NCI-H1417 treated with DMSO at 0.1 percent for 48 hours (cell line): ENCODE results near the gene KRT13.

Experiments used
- DNase-seq: peaks from one replicate; lab custom pipeline; 2025; lab: John Stamatoyannopoulos, UW

KRT13 gene

DNA sequence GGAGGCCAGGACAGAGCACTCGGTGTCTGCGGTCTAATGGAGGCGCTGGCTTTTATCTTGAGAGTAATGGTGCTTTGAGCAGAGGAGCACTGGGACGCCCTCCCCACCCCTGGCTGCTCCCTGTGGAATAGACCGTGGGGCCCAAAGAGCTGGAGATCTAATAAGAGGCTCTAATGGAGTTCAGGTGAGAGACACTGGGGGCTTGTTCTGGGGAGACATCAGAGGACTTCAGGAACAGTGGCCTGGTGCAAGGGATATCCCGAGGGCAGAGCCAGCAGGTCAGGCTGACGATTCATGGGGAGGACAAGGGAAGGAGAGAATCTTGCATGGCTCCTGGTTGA lies 32.2 kb upstream of the KRT13 start:
- DNase-seq: no peak

GRCh38 chr17:41536741-41537613 lies 31.6 kb upstream of the KRT13 start:
- DNase-seq: no peak

DNA sequence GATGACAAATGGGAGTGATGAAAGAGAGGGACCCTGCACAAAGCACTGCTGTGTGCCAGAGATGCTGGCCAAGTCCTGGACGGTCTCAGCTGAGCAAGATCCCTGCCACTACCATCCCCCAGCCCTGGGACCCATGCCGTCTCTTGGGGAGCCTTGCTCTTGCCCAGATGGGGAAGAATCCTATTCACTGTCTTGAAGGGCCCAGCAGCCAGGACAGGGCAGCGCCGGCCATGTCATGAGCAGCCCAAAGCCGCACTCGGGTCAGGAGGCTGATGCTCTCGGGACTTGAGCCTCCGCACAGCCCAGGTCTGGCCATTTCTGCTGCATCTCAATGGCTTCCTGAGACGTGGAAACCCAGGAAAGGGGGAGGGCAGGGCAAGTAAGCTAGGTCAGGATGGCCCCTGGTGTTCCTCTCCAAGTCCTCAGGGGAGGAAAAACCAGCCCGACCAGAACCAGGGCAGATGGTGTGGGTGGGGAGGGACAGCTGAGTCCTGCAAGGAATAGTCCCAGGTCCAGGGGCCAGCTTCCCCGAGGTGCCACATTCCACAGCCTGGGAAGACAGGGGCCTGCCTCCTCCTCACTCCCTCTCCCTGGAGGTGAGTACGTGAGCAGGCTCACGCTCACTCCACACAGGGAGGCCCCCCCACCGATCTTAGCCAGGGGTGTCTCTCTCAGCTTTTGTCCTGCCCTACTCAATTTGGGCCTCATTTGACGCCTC lies 30.5 kb upstream of the KRT13 start:
- DNase-seq: no peak

DNA sequence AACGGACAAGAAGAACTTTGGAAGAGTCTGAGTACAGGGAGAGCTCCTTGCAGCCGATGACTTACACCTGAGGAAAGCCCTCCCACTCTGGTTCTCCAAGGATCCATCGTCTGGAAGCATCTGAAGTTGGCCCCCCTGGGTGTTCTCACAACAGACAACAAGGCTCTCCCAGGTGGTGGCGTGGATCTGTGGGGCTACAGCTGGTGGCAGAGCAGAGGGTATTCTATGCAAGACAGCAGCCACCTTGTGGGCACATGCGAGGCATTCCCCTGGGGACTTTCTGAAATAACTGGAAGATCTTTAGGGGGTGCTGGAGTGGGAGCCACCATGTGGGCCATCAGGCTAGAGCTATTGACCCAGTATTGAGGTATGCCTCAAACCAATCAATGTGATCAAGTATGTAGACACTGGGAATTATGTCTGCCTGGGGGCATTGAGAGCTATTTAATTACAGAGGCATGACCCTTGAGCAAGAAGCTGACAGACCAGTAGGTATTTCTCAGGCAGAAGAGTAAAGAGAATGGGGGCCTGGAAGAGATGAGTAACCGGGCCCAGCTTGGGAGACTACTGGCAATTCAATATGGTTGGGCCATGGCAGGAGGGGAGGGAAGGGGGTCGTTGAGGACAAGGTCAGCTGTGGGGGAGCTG lies 29.6 kb upstream of the KRT13 start:
- DNase-seq: no peak

- DNase-seq: no peak
These were observed 28.2 kb upstream of the KRT13 start for GRCh38 chr17:41533613-41534012.

DNA sequence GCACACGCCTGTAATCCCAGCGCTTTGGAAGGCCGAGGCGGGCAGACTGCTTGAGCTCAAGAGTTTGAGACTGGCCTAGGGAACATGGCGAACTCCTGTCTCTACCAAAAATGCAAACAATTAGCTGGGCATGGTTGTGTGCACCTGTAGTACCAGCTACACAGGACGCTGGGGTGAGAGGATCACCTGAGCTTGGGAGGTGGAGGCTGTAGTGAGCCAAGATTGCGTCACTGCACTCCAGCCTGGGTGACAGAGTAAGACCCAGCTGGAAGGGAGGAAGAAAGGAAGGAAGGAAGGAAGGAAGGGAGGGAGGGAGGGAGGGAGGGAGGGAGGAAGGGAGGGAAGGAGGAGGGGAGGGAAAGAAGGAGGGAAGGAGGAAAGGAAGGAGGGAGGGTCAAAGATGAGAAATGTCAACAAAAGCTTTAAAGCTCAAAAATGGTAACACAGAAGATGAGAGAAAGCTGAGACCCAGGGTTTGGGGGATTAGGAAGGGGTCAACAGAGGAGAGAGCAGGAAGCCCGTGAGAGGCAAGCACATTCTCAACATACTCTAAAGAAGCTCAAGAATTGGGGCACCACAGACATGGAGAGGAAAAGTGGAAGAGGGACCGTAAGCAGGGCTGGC lies 27.6 kb upstream of the KRT13 start:
- DNase-seq: no peak

DNA sequence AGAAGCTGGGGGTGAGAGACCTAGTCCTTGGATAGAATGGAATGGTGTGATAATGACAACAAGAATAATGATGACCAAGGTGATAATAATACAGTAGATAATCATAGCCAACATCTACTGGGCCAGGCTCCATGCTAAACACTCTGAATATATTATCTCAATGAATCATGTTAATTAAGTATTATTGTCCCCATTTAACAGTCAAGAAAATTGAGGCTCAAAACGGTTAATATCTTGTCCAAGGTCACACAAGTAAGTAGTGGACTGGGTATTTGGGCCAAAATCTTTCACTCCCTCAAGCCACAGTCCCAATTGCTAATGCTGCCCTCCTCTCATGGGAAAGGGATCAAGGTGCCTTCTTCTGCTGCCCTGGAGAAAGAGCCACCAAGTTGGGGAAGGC lies 26.6 kb upstream of the KRT13 start:
- DNase-seq: no peak

DNA sequence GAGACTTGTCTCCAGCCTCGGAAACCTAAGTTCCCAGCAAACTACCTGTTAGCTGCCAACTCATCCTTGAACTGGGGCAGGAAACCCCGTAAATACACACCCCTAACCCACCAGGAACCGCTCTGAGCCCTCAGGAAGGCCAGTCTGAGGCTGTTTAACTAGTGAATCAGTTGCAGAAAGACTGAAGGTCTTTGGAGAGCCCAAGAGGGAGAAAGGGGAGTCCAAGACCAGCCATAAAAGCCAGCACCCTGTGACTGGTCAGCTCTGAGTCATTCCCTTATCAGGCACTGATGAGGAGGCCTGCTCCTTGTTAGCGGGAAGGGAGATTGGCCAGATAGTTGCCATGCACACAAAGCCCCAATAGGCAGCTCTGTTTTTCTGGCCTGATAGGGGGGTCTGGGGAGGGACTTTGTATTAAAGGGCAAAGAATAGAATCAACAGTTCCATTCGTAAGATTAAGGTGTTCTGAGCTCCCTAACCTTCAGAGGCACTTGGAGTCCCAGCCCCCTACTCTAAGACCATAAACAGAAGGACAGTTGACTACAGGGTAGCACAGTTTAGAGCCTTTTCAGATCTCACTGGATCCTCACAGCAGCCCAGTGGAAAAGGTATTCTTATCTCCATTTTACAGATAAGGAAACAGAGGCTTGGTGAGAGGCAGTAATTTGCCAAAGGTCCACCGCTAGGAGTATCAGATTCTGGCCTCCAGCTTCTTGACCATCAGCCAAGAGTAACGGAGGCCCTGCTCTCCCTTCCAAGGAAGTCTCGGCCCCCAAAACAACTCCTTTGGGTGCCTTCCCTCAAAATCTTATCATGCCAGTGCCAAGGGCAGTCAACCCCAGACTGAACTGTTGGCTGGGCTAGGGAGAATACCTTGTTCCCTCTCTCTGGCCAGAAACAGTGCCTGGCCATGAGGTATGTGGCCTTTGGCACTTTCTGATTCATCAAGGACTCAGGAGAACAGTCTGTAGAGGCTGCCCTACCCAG lies 24.9 kb upstream of the KRT13 start:
- no peak for DNase-seq

DNA sequence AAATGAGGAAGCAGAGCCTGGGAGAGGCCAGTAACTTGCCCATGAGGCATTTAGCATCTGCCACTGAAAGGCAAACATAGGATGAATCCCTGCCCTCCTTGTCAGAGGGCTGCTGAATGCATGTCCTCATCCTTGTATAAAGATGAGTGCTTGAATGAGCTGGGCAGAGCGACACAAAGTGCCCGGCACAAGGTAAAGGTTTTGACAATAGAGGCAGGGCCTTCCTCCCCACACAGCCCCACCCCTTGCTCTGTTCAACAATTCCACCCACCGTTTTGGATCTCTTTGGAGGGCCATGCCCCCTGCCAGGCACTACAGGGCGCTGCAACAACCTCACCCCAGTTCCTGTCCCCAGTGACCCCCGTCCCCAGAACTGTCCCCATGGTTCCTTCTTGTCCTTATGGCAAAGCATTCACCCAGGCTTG lies 24.1 kb upstream of the KRT13 start:
- no peak for DNase-seq

DNA sequence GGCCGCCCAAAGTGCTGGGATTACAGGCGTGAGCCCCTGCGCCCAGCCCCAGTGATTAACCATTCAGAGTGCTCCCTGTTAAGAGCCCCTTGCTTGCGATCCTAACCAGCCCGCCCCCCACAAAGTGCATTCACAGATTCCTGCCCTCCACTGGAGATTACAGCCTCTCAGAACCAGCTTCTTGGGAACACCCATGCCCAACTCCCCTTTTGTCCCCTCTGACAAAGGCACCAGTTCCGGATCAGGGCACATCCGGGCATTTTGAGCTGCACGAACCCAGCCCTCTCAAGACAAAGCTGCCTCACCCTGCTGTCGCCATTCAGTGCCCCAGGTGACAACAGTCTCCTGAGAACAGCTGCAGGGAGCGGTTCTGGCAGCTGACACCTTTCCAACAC lies 23.5 kb upstream of the KRT13 start:
- no peak for DNase-seq

DNA sequence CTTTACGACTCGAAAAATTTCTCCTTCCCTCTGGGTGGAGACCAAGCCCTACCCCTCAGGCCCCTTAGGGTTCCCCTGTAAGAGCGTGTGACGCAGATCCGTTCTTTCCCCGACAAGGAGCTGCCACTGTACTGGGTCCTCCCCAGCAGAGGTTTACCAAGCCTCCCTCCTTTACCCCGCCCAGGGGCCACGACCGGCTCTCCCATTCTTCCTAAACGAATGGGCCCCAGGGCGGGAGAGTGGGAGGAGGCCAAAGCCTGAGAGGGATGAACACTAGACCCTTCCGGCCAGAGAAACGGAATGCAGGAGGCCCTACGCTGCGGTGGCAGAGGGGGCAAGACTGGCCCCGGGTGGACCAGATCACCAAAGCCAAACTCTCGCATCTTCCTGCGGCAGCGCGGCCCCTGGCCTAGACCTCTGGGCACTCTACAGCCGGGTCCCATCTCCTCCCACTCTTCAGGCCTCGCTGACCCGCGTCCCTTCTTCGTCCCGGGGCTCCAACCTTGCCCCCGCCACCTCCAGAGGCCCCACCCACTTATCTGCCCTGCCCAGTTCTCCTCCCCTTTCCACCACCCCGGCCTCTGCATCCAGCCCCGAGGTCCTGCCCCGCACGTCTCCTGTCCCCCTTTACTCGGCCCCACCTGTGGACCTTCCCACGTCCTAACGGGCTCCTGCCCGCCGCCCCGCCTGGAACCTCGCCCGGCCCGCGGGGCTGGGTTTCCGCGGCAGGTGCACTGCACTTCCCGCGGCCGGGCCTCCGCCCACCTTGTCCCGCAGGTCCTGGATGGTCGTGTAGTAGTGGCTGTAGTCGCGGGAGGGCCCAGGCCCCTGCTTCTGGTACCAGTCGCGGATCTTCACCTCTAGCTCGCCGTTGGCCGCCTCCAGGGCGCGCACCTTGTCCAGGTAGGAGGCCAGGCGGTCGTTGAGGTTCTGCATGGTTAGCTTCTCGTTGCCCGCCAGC lies 21.9 kb upstream of the KRT13 start:
- DNase-seq: no peak

GRCh38 chr17:41524261-41524660 lies 18.8 kb upstream of the KRT13 start:
- DNase-seq: no peak

GRCh38 chr17:41523787-41524186 lies 18.4 kb upstream of the KRT13 start:
- no peak for DNase-seq

- no peak for DNase-seq
These were observed 17.8 kb upstream of the KRT13 start for GRCh38 chr17:41523225-41523593.

DNA sequence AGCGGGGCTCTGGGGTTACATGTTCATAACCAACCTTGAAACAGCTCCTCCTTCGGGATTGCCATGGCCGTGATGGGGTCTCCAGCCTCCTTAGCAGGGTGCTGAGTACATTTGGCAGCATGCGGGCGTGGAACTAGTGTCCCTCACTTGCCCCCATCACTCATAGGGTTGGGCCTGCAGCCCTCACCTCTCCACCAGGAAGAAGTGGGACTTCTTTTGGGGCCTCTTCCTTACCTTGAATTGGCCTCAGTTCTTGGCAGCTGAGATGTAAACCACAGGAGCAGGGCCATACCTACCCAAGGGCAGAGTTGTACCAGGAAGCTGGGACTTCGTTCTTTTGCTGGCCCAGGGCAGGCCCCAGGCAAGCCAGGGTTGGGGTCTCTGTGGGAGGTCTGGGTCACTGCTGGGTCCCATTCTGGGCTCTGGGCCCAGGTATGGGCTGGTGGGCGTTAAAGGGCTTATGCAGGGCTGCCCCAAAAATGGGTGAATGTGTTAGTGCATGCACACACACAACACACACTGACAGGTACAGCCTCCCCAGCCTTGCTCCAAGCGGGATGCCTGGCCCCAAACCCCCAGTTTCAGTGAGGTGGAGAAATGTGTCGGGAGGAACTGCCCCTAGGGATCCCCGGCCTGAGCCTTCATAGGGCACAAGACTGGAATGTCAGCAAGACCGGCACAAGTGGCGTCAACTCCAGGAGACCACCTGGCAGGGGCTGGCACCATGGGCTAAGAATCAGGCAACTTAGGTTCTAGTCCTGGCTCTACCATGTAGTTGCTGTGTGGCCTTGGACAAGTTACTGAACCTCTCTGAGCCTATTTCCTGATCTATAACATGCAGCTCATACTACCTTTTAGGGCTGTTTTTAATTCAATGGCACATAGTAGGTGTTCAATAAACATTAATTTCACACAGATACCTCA lies 17.2 kb upstream of the KRT13 start:
- no peak for DNase-seq

DNA sequence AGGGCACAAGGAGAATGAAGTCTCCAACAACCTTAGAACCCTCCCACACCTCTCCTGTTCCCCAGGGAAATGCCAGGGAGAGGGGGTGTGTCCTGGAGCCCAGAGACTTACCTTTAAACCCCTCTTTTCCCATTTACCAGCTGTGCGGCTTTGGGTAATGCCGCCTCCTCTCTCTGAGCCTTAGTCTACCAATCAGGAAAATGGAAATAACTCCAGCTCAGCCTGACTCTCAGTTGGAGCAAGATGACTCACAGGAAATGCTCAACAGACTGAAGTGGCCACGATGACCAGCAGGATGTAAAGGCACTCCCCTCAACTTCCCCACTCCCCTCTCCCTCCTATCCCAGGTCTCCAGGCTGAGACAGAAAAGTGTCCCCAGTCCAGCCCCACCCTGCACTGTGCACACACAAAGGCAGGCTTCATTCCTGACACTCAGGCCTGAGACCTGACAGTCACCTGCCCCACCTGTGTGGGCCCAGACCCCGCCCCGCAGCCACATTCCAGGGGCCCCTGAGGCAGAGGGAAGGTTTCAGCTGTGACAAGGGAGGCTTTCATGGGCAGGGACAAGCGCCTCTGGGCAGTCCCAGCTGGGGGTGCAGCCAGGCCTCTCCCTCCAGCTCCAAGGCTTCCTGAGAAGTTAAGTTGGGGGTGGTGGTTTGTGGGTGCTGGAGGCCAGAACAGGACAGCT lies 16.3 kb upstream of the KRT13 start:
- no peak for DNase-seq

DNA sequence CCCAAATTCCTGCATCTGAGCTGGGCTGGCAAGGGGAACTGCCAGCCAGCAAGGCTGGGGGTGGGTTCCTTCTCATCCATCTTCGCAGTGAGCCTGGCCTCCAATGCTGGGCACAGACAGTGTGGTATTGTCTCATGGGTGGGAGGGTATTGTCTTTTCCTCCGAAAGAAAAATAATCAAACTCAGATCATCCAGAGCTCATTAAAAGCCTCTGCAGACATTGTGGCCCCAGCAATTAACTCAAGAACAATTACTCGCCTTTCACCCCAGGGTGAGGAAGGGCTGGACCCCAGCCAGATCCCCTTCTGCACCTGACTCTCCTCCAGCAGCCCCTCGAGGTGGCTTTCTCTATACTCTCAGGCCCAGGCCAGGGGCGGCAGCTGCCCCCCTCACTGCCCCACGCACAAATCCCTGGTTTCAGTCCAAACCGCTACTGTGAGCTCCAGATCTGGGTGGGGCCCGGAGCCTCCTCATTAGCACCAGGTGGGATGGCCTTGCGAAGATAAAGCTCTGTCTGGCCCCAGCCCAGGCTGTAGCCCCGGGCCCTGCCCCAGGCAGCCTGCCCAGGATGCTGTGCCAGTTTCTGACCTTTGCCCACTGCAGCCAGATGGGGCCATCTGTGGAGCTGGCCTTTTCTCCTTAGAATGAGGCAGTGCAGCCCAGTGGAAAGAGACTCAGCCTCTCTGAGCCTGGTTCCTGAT lies 15.6 kb upstream of the KRT13 start:
- DNase-seq: peak; percentile 19
